SHP77 treated with DMSO at 0.1 percent for 48 hours (cell line): ENCODE measurements around the gene IMMP2L.

Experiments used
- DNase-seq: peaks from one replicate; lab custom pipeline; 2025; lab: John Stamatoyannopoulos, UW

IMMP2L gene

DNA sequence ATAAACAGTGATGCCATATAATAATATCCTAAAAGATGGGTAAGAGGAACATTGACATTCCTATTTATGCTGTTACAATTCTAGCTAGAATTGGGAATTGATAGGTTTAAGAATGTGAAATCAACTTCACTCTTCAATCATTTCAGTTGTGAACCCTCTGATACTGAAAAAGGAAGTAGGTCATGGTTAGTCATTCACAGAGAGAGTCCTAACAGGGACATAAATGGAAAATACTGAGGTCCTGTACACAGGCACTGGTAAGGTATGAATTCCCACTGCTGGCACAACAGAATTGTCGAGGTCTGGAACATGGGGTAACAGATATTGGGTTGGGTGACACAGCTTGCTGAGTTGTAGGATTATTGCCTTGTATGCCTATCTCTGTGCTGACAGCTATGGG lies 760.8 kb downstream of the IMMP2L start:
- no peak for DNase-seq

DNA sequence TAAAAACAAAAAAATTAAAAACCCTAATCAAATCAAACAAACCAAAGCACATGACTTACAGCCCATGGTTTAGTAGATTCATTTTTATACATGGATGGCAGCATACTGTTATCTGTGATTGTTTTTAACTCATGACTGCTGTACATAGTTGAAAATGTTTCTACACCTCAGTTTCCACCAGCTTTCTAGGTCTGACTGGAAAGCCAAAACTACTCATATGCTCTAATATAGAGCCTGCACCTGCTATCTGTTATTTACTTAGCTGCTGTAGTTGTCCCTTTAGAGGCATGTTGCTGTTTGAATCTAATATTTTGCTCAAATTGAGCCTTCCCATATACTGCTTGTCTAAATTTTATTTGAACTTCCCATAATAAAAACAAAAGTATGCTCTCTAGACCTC lies 761.3 kb downstream of the IMMP2L start:
- DNase-seq = no peak

DNA sequence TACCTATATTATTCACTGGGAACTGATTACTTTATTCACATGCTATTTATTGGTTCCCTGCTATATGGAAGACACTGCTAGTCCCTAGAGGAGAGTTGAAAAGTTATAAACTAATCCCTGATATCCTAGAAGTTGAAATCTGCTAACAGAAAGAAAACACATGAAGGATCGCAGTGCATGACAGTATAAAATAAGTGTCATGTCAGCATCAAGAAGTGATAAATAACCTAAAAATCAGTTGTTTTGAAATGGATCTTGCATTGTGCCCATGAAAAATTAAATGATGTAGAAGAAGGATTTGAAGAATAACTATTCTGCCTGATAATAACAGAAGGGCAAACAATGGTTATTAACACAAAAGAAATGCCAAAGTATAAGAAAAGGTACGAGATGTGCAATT lies 764.6 kb downstream of the IMMP2L start:
- no peak for DNase-seq

DNA sequence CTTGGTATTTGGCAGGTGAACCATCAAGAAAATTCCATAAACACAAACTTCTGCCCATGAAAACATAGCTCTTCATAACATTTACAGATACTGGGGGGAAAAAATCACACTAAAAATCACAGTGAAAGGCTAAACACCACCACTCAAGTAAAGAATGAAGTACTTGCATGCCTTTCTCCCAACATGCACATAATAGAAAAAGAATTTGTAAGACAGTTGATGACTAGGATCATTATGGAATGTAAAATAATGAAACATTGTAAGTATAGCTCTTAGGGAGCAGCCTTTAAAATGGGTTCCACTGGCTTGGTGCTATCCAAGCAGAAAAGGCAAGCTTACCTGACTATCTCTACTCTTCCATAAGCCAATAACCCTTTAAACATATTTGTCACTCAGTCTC lies 771.3 kb downstream of the IMMP2L start:
- no peak for DNase-seq

DNA sequence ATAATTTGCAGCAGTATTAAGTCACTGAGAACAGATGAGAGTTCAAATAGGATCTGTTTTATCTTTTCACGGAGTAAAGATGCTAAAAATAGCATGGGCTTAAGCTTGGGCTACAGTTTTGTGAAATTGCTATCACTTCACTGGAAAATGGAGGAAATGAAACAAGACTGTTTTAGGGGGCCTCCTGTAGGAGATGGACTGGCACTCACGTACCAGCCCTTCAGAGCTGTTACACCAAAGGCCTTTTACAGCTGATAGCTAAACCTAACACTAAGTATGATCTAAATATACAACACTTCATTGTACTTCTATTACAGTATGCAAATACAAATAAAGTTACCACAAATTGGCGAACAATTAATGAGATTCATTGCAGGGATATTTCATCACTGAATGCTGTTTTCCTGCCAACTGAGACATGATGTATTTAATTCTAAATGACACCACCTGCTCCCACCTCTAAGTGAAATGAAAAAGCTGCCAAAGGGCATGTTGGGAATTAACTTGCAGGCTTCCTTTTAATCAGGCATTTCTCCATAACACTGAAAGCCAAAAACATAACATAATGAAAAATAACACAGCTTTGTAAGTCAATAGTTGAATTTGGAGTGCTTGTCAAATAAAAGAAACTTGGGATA lies 775.8 kb downstream of the IMMP2L start:
- no peak for DNase-seq

DNA sequence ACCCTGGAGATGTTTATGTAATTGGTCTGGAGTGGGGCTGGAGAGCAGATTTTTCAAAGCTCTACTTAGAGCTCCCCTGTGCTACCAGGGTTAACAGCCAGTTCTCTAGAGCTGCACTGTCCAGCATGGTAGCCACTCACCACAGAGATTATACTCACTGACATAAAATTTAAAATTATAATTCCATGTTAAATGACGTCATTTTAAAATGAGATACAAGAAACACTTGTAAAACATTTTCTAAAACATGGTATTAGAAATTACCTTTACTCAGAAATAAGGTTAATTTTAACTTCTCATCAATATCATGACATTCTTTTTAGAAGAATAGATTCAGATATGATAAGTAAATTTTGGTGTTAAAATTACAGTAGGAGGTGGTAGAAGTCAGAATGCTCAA lies 777.5 kb downstream of the IMMP2L start:
- no peak for DNase-seq

DNA sequence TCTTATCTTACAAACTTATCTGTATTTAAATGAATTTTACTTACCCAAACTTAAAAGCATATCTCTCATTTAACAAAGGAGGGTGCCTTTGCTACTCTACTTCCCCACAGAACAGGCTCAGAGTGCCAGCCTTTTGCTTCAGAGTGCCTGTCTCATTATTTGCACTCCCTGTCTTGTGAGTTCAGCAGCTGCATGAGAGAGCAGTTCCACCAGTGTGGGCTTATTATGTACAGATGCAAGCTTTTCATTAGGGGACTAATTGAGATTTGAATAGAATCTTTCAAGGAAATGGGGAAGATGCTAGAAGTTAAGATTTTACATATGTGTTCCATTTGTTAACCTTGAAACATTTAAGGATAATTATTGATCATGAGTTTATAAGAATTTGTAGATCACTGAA lies 781.6 kb downstream of the IMMP2L start:
- DNase-seq = no peak

DNA sequence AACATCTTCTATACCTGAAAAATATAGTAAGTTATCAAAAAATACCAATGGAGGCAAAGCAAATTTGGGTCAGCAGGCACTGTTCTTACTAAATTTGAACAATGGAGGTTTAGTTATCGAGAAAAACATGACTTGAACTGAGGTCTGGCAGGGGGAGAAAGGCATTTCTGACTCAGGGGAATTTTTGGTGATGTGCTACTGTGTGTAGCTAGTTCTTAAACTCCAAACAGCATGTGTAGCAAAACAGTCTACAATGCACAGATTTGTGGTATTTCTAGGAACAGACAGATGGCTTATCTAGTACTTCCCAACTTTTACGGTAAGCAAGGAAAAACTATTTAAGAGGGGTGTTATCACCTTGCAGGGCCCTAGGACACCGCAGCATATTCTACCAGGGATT lies 783.0 kb downstream of the IMMP2L start:
- no peak for DNase-seq

DNA sequence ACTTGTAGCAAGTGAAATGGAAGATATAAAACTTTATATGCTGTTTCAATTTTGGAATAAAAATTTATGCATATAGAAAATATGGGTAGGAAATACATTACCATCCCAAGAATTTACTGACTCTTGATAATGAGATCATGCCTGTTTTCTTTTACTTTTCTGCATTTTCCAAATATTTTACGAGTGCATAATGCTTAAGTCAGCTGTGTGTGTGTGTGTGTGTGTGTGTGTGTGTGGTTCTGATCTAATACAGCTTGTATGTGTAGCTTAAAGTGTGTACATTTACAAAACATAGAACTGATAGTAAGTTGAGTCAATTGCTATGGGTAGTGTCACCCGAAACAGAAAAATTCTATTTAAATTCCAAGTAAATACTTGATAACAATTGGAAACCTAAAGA lies 787.2 kb downstream of the IMMP2L start:
- DNase-seq = no peak

DNA sequence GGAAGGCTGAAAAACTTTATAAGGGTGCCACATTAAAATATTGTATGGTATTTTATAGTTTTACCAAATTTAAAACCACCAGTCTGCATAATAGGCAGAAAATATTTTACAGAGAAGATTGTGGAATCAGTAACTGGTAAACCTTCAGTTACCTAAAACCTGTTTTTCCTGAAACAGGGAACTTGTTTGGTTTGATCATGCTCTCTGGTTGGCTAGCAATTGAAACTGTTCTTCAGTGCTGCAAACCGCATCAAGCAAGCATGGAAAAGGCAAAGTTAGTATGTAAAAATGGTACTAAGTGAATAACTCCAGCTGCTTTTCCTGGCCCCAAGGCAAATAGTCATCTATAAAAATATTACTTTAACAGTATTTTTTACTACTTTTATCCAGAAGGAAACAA lies 788.2 kb downstream of the IMMP2L start:
- DNase-seq = no peak

DNA sequence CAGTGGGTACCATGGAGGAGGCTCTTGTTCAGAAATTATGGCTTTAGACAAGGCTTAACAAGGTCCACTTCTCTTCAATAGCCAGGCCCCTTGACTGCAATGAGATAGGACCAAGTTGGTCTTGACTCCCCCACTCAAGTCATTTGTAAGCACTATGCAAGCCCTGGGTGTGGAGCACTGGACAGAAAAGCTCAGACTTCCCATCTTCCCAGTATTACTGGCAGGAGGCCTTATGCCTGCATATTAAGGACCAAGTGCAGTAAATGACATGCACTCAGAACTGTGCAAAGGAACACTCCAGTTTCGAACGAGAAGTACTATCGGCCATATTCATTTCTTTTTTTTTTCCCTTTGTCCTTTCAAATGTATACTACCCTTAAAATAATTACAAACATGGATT lies 789.7 kb downstream of the IMMP2L start:
- no peak for DNase-seq

DNA sequence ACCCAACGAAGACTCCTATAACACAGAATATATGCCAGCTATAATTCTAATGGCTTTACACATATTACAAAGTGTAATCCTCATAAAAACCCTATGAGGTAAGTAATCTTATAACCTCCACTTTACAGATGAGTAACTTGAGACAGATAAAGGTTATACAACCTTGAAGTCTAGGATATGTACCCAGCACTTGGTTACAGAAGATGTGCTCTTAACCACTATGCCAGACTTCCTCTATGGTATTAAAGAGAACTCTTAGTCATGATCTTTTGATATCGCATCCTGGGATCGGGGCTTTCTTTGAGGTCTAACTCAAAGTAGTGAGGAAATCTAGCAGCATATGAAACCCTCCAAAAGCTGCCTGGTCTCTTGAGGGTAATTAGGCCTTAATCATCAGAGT lies 790.6 kb downstream of the IMMP2L start:
- no peak for DNase-seq

DNA sequence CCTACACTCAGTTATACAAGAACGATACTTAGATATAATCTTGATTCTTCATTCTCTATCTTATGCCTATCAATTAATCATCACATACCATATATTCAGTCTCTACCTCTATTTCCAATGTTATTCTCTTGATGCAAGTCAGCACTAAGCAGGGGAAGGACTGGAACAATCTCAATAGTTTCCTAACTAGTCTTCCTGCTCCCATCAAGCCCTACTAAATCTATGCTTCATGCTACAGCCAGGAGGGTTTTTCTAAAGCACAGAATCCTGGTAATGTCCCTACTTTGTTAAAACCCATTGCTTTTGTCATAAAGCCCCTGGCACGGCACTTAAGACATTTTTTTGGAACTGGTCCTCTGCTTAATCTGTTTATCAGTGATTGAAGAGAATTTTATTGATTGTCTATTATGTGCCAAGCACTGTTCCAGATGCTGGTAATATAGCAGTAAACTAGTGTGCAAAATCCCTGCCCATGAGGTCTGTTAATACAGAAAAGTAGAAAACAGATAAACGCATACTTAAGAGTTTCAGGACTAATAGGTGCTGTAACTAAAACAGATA lies 794.7 kb downstream of the IMMP2L start:
- DNase-seq = no peak

DNA sequence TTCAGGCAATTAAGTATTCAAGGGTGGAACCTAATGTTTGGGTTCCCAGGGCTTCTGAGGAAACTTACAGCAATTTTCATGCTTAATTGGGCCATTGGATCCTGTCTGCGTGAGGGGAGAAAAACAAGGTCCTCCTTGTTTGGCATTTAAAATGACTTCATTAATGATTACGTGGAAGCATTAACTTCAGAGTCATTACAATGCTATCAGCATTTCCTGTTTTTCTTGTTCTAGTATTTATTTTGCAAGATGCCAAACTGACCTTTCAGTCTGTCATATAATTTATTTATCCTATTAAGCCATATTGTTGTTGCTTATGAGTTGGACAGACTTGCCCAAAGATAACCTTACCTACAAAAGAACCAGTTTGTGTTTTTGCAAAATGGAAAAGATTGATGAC lies 795.4 kb downstream of the IMMP2L start:
- no peak for DNase-seq

DNA sequence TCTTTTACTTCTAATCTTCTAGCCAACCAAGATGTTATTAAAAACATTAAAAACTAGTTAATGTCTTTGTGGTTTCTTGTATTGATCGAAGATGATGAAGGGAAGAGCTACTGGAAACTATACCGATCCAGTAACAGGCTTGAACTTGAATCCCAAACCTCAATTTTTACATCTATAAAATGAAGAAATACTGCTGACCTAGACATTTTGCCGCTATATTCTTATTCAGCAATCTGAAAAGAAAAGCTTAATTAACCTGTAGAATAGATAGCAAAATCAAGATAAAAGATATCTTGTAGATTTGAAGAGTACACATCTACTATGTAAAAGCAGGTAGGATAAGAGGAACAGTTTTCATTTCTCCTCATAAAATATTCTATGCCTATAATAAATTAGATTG lies 797.4 kb downstream of the IMMP2L start:
- DNase-seq = no peak

DNA sequence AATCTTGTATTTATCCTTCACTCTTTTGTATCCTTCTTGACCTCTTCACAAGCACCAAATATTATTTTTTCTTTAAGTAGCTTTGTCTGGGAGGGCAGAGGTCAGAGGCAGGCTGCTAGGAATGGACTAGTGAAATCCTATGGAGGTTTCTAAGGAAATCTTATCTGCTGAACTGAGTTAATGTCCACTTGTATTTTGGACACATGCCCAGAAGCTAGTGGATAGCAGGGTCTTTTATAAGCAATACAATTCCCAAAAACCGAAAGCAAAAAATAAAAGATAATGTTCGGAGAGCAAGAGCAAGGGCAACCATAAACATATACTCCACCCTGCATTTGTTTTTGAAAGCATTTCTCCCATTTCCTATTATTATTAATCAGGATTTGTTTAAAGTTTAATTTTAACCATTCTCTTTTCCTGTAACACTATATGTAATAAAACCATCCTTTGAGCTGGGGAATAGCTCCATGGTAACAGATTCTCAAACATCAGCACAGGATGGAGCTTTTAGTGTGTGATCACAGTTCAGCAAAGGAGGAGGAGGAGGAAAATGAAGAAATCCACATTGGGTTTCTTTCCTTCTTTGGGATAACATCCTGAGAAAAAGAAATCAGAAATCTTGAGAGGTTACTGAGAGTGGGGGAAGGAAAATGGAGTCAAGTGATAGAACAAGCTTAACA lies 799.6 kb downstream of the IMMP2L start:
- DNase-seq = no peak

DNA sequence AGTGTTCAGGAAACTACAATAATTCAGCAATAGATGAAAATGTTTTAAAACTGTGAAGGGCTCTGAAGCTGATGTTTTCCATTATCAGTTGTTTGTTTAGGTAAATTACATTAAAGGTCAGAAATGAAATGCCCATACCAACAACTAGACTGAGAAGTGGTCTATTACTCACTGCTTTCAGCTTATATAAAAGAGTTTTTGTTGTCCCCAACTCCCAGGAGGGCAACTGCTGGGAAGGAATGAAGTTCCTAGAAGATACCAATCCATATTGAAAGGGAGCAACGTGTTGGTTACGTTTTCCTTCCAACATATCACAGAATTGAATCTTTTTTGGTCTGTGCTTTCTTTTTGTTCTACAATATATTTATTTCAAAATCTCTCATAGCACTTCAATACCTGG lies 802.0 kb downstream of the IMMP2L start:
- DNase-seq = no peak

DNA sequence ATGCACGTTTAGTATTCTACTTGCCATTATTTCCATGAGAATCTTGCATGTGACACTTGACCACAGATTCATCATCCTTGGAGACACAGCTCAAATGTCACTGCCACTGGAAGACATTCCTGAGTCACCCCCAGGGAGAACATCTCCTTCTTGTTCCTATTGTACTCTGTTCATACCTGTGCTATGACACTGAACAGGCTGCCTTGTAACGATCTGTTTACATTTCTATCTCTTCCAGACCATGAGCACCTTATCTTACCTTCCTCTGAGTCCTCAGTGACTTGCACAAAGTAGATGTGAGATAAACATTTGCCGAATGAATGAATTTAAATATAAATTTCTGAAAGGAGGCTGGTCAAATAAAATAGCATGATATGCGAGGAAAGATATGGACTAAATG lies 803.2 kb downstream of the IMMP2L start:
- DNase-seq = no peak

DNA sequence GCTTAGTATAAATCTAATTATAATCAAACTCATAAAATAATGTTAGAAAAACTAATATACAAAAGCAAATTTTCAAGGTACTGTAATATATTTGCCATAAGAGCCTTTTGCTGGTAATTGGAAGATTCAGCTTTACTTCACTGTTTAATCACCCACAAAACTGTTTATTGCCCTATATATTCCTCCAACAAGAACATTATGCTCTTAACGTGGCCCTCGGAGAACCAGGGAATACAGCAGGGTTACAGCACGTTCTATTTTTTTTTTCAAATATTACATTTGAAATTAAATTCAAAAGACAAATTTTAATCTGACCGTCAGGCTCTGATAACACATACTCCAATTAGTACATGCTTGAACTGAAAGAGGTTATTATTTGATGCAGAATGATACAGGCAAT lies 807.6 kb downstream of the IMMP2L start:
- no peak for DNase-seq

DNA sequence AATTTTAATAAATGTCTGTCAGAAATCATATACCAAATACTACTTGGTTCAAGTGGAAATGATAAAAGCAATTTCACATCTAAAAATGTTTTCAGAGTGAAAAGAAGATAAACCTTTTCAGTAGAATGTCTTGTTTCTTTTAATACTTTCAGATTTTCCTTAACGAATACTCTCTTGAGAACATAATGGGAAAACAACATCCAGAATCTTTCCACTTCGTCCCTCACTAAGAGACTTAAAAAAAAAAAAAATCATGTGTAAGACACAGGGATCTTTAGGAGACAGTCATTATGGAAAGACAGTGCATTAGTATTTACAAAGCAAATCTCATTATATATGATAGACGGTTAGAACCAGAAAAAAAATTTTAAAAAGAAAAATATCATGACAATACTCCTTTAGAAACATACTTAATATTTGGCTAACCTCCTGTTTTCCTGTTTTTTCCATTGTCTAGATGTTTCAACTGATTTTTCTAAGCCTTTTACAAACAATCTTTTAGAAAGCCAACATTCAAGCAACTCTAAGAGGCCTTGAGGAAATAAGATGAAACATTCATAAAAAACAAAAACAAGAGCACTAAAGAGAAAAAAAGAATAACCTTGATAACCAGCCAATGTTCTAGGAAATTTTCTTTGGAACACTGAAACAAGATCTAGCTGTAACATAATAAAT lies 811.2 kb downstream of the IMMP2L start:
- DNase-seq = no peak

DNA sequence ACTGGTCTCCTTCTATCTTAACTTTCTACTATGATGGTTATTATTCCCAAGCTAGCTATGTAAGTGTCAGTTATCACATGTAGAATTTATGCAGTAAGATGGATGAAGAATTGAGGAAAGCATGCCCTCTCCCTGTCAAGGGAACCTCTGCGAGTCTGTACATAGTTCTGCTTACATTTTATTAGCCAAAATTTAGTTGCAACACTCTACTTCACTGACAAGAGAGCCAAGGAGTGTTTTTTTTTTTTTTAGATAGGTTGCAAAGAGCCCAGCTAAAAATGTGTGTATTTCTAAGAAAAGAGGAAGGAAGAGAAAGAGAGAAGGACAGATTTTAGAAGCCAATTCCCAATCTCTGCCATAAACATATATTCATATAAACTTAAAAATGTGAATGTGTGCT lies 829.1 kb downstream of the IMMP2L start:
- DNase-seq = no peak

DNA sequence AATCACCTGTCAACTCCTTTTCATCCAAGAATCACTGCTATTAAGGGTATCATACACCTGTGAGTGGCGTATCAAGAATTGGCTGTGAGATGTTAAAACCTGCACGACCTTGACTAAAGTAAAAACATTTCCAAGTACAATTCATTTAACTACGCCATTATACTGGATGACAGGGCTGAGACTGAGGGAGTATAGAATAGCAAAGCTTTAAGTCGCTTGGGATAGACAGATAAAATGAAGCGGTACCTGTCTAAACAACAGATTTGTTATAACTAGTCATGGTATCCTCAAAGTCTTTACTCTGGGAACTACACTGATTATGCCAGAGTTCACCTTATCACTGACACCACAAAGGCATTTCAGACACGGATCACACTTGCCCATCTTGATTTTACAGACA lies 837.5 kb downstream of the IMMP2L start:
- no peak for DNase-seq

DNA sequence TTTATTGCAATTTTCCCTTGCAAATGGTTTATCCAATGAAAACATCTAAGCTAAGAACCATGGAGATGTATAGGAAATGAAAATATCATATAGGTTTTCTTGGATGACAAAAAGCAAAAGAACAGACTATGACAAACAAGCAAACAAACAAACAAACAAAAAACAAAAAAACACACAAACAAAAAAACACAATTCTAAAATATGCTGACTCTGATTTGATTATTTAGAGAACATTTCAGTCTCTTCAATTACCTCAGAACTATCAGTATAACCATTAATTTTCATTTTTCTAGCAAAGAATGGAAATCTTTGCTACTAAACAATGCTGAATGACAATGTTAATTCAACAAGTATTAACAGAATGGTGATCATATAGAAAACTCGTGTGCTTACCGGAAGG lies 840.9 kb downstream of the IMMP2L start:
- DNase-seq = no peak
